ENCODE measurements around the gene STX1B.

DNA sequence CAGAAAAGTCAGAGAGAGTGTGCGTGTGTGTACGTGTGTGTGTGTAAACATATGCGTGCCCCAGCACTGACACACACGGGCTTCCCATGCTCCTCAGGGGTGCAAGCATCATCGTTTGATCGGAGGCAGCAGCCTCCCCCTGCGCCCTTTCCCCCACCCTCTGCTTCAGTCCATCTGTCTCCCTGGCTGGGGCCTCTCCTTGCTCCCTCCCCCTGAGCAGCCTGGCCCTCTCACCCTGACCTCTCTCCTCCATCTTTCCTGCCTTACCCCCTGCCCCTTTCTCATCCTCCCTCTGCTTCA lies 4.4 kb downstream of the STX1B start:
- TF ChIP-seq, protein P1, sequence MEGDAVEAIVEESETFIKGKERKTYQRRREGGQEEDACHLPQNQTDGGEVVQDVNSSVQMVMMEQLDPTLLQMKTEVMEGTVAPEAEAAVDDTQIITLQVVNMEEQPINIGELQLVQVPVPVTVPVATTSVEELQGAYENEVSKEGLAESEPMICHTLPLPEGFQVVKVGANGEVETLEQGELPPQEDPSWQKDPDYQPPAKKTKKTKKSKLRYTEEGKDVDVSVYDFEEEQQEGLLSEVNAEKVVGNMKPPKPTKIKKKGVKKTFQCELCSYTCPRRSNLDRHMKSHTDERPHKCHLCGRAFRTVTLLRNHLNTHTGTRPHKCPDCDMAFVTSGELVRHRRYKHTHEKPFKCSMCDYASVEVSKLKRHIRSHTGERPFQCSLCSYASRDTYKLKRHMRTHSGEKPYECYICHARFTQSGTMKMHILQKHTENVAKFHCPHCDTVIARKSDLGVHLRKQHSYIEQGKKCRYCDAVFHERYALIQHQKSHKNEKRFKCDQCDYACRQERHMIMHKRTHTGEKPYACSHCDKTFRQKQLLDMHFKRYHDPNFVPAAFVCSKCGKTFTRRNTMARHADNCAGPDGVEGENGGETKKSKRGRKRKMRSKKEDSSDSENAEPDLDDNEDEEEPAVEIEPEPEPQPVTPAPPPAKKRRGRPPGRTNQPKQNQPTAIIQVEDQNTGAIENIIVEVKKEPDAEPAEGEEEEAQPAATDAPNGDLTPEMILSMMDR (IDR thresholded peaks at IDR 0.05; ENCODE audit: low read length) = no peak
- TF ChIP-seq EZH2 (IDR thresholded peaks at IDR 0.05; ENCODE audit: borderline replicate concordance, low read length) = no peak
